Activated CD8-positive, alpha-beta memory T cell treated with anti-CD3 and anti-CD28 coated beads, Interleukin-2, amount 50 U/mL, for 1 hour (primary cell): ENCODE results near the gene REPS2.

Experiments used
- DNase-seq: peaks from one replicate; pipeline ENCODE4 v3.0.0-alpha.2; 2020; ENCODE audit errors: extremely low read depth

REPS2 gene

GRCh38 chrX:17035111-17035510 is 88.7 kb downstream of the REPS2 start:
- no peak for DNase-seq

GRCh38 chrX:17036171-17036961 is 89.9 kb downstream of the REPS2 start:
- DNase-seq: no peak

- DNase-seq: no peak
Observed at GRCh38 chrX:17038277-17038676, 91.8 kb downstream of the REPS2 start.

GRCh38 chrX:17038681-17039161 is 92.3 kb downstream of the REPS2 start:
- DNase-seq: no peak

- no peak for DNase-seq
Observed at GRCh38 chrX:17039826-17040225, 93.4 kb downstream of the REPS2 start.

GRCh38 chrX:17040711-17041110 is 94.3 kb downstream of the REPS2 start:
- DNase-seq: no peak

- no peak for DNase-seq
Observed at GRCh38 chrX:17042037-17042436, 95.6 kb downstream of the REPS2 start.

GRCh38 chrX:17046478-17047097 is 100.1 kb downstream of the REPS2 start:
- no peak for DNase-seq

GRCh38 chrX:17047224-17047623 is 100.8 kb downstream of the REPS2 start:
- no peak for DNase-seq

- DNase-seq: no peak
Observed at GRCh38 chrX:17052210-17052609, 105.8 kb downstream of the REPS2 start.

- DNase-seq: no peak
Observed at GRCh38 chrX:17052793-17053192, 106.3 kb downstream of the REPS2 start.

- DNase-seq: no peak
Observed at GRCh38 chrX:17053502-17053901, 107.0 kb downstream of the REPS2 start.

- DNase-seq: no peak
Observed at GRCh38 chrX:17056868-17057608, 110.6 kb downstream of the REPS2 start.

GRCh38 chrX:17062065-17062464 is 115.6 kb downstream of the REPS2 start:
- no peak for DNase-seq

- DNase-seq: no peak
Observed at GRCh38 chrX:17065100-17065499, 118.6 kb downstream of the REPS2 start.

GRCh38 chrX:17067534-17067933 is 121.1 kb downstream of the REPS2 start:
- no peak for DNase-seq

GRCh38 chrX:17072301-17072700 is 125.8 kb downstream of the REPS2 start:
- DNase-seq: no peak

GRCh38 chrX:17072721-17073230 is 126.3 kb downstream of the REPS2 start:
- DNase-seq: no peak

- no peak for DNase-seq
Observed at GRCh38 chrX:17075004-17075403, 128.5 kb downstream of the REPS2 start.

- no peak for DNase-seq
Observed at GRCh38 chrX:17077361-17077760, 130.9 kb downstream of the REPS2 start.

- DNase-seq: no peak
Observed at GRCh38 chrX:17078031-17078720, 131.7 kb downstream of the REPS2 start.

GRCh38 chrX:17081511-17081910 is 135.1 kb downstream of the REPS2 start:
- DNase-seq: no peak
